GM12874 (cell line): Measurements from ENCODE around the gene TMED8.

Source experiments
- TF ChIP-seq, protein P1 (sequence below): IDR thresholded peaks from 2 replicates; pipeline ENCODE4 v1.5.1; 2011; ENCODE audit warnings: low read depth, mild to moderate bottlenecking, control low read depth, low read length, moderate library complexity; ENCODE audit not compliant: insufficient read depth

TMED8 gene

DNA sequence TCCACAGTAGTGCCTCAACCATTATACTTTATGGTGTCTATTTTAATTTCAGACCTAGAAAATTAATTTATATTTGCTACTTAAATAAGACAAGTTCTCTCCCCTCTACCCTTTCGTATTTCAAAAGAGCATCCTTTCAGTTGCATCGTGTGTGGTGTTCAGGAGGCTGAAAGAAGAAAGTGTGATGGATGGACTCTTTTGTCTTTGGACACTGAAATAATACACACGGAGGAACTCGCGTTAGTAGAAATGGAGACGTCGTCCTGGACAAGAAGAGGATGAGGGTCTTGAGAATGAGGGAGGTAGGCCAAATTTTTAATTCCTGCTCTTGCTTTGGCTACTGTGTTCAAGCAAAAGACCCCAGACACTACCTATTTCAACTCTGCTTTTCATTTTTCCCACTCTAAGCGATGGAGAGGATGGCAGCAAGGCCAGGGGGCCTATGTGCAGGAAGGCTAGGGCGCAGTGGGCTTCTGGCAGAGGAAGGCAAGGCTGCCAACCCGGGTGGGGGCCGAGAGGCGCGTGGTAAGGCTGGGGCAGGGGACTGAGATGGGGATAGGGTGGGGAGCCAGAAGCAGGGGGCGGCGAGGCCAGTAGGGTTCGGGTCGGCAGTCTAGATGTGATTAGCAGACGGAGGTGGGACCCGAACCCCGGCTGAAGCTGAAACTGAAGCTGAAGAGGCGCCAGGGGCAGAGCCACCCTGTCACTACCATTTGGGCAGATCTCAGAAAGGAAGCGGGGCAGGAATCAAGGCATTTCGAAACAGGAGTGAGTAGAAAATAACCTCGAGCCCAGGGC lies 722 bp downstream of the TMED8 start:
- TF ChIP-seq, protein P1, sequence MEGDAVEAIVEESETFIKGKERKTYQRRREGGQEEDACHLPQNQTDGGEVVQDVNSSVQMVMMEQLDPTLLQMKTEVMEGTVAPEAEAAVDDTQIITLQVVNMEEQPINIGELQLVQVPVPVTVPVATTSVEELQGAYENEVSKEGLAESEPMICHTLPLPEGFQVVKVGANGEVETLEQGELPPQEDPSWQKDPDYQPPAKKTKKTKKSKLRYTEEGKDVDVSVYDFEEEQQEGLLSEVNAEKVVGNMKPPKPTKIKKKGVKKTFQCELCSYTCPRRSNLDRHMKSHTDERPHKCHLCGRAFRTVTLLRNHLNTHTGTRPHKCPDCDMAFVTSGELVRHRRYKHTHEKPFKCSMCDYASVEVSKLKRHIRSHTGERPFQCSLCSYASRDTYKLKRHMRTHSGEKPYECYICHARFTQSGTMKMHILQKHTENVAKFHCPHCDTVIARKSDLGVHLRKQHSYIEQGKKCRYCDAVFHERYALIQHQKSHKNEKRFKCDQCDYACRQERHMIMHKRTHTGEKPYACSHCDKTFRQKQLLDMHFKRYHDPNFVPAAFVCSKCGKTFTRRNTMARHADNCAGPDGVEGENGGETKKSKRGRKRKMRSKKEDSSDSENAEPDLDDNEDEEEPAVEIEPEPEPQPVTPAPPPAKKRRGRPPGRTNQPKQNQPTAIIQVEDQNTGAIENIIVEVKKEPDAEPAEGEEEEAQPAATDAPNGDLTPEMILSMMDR = no peak

DNA sequence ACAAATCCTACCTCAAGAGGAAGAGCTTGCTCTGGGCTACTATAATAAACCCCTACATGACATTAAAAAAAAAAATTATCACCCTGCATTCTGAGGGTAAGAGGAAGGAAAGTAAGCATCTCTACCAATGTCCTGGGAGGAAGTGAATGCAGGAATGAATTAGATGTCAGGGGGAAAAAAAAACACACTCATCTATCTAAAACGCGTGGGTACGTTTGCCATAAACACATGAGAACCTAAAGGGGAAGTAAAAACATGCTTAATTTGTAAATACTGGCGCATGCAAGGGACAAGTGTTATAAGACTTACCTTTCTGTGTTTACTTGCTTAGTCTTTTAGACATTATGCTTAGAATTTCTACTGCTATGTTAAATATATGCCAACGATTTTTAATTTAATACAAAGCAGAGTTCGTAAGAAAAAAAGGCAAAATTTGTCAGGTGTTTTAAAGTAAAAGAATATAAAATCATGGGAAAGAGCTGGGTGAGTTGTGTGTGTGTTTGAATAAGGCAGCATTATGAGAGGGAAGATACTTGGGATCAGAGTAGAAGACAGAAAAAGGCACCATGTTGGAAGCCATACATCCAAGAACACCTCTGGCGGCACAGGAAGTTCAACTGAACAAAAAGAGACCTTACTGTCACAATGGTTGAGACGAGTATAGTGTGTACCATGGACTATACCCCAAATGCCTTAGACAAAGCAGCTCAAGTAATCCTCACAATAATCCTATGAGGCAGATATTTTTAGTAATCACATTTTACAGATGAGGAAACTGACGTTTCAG lies 1.5 kb downstream of the TMED8 start:
- TF ChIP-seq, protein P1 = no peak

GRCh38 chr14:77372304-77372841 lies 4.5 kb downstream of the TMED8 start:
- TF ChIP-seq, protein P1 = no peak

GRCh38 chr14:77369285-77369684 lies 7.6 kb downstream of the TMED8 start:
- TF ChIP-seq, protein P1 = no peak

GRCh38 chr14:77364146-77364545 lies 12.7 kb downstream of the TMED8 start:
- TF ChIP-seq, protein P1 = no peak

- TF ChIP-seq, protein P1 = no peak
These were observed 17.3 kb downstream of the TMED8 start for GRCh38 chr14:77359626-77360025.

DNA sequence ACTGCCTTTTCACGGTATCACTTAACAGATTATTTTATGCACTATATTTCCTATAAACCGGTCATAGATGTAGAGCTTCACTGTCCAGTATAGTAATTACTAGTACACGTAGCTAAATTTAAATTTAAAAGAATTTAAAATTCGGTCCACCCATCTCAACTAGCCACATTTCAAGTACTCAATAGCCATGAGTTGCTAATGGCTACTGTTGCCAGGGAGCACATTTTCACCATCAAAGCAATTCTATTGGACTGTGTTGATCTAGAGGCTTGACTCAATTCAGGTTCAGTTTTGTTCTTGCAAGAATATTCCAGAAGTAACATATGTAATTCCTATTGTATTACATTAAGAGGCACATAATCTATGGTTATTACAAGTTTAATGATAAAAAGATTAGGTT lies 20.0 kb downstream of the TMED8 start:
- TF ChIP-seq, protein P1 = no peak
